ENCODE measurements around the gene ASTN1.

ASTN1 gene

DNA sequence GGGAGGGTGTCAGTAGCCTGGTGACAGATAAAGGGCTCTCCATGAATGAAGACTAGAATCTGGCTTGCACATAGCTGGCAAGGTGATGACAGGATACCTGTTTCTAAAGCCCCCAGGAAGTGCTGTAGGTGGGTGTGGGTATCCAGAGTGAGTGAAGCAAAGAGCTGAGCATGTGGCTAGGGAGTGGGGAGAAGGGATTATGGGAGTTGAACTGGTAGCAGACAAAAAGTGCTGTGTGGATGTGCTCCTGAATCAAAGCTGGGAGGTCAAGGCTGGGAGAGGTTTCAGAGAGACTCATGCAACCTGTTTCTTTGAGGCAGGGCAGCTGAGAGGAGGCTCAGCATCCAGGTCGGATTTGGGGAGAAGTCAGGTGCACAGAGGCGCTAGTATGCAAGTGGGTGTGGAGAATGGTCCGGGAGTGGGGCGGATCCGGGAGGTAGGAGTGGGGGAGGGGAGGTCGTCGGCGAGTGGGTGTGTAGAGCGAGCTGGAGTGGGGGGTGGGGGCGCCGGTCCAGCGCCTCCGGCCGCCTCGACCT lies 600 bp downstream of the ASTN1 start:
- DNase-seq (ENCODE audit: low spot score) = no peak

DNA sequence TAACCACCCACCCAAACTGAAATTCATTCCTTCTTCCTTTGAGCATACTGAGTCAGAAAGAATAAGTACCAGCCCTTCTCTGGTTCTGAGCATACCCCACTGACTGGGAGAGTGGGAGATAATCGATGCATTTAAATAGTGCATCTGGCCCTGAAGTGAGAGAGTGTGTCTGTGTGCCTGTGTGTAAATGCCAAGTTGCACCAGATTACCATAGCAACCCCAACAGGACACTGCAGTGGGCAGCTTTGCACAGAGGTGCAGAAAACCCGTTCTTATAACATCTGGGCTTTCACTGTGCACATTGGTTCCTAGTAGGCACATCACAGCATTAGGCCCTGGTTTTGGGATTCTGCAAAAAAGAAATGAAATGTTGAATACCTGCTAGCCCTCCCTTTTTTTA lies 2.3 kb downstream of the ASTN1 start:
- DNase-seq (ENCODE audit: low spot score) = no peak

DNA sequence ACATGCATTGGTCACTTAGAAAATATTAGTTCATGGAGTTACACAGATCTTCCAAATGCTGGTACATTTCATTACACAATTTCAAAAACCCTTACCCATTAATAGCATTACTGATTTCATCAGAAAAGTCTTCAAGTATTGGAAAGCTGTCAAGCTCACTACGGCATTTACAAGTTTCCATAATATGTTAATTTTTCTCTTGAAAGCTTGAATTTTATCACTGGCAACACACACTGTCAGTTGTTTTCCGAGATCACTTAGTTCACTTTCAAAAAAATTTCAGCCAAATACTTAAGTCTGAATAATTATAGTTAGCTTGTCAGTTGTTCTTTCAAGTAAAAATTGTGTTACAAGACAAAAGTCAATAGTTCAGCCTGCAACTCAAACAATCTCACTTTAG lies 18.0 kb downstream of the ASTN1 start:
- no peak for DNase-seq (ENCODE audit: low spot score)

GRCh38 chr1:177145106-177146070 lies 19.1 kb downstream of the ASTN1 start:
- DNase-seq (ENCODE audit: low spot score) = no peak

GRCh38 chr1:177142791-177143271 lies 21.7 kb downstream of the ASTN1 start:
- DNase-seq (ENCODE audit: low spot score) = no peak

GRCh38 chr1:177142010-177142409 lies 22.5 kb downstream of the ASTN1 start:
- no peak for DNase-seq (ENCODE audit: low spot score)

GRCh38 chr1:177138347-177138746 lies 26.2 kb downstream of the ASTN1 start:
- DNase-seq (ENCODE audit: low spot score) = no peak

DNA sequence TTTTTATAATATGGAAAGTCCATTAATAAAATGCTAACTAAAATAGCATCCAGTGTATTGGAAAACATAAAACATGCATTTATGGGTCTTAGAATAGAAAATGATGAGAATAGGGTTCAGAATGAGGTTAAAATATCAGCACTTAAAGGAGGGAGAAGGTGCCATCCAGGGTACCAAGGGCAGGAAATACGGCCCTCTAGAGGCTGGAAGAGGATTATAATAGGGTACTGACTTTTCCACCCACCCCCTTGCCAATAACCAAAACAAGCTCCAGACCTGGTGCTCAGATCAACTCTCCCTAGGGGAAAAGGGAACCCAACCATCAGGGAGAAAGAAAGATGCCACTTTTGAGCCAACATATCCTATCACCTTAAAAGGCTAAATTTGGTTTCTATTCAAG lies 26.7 kb downstream of the ASTN1 start:
- no peak for DNase-seq (ENCODE audit: low spot score)

GRCh38 chr1:177135250-177135649 lies 29.3 kb downstream of the ASTN1 start:
- no peak for DNase-seq (ENCODE audit: low spot score)

DNA sequence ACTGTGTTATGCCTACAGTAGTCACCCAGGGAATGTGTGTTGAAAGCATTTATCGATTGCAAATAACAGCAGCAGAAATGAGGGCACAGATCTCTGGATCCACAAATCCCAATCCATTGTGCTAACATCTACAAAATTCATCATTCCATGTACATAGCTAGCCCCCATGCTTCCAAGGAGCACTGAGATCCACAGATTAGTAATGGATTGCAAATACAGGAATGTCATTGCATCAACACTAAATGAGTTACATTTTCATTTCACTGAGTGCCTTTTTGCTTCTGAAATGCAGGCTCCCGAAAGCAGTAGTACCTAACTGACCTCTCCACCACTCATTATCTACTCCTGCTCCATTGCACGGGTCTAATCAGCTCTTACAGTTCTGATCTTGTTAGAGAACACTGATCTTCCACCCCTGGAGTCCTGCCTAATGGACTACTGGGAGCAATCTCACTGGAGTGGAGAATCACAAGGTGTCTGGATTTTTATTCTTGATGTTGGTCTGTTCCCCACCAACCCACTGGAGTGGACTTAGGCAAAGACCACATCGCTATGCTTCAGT lies 30.5 kb downstream of the ASTN1 start:
- DNase-seq (ENCODE audit: low spot score) = no peak

DNA sequence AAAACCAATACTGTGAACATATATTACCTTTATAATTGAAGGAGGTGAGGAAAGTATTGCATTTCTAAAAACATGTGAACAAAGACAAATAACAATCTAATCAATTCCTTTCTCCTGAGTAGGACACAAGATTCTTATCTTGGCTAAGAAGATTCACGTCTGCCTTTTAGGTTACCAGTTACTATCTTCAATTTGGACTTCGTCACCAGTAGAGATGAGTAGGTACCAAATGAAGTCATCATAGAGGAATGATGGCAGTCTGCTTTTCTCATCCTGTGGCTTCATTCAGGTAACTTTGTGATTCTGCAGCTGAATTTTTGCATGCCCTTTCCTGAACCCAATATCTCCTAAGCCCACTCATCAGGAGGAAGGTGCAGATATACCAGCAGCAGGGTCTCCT lies 32.4 kb downstream of the ASTN1 start:
- no peak for DNase-seq (ENCODE audit: low spot score)

- DNase-seq (ENCODE audit: low spot score) = no peak
These were observed 32.8 kb downstream of the ASTN1 start for GRCh38 chr1:177131723-177132122.

DNA sequence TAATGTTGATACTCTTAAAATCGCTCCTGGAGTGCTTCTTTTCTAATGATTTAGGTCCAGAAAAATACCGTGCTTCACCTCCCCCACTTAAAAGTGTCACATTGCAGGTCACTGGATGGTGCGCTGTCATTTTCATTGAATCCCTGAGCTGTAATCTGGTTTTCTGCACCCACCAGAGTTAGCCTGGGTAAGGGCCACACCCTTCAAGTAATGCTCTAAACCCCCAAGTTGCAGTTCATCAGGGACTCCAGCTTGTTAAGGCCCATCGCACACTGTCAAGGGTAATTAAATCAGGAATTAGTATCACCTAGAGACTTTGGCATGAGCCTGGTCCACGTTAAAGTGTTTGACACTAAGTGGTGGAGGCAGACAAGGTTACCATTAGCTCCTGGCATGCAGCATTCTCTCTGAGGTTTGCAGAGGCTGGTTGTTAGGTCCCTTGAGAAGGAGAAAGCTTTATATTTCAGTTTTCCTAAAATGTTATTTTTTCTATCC lies 34.0 kb downstream of the ASTN1 start:
- DNase-seq (ENCODE audit: low spot score) = no peak

- no peak for DNase-seq (ENCODE audit: low spot score)
These were observed 35.7 kb downstream of the ASTN1 start for GRCh38 chr1:177128665-177129281.

- DNase-seq (ENCODE audit: low spot score) = no peak
These were observed 38.2 kb downstream of the ASTN1 start for GRCh38 chr1:177126267-177126666.

DNA sequence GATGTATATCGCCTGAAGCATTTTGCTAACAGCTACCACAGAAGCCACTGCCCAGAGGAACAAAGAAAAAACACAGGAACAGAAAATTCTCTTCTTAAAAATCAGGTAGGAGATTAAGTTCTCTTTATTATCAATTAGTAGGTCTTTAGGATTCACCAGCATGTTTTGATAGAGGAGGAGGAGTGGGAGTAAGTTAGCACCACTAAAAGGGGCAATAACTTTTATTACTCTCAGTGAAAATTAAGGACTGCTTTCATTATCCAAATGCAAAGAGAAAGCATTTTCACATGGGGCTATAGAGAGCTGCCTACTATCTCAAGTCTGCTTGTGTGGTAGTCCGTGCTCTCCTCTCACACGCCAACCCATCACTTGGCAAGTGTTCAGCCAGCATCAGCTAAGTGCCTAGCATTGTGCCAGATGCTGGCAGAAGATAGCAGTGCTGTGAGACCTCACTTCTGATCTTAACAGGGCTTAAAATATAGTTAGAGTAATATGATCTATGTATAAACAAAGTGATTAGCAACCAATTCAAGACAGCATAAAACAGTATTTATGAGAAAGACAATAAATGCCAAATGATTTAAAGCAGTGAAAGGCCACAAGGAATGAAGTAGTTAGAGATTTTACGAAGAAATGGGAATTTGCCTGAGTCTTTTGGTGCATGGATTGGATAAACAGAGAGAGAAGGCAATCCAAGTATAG lies 39.8 kb downstream of the ASTN1 start:
- DNase-seq (ENCODE audit: low spot score) = no peak

DNA sequence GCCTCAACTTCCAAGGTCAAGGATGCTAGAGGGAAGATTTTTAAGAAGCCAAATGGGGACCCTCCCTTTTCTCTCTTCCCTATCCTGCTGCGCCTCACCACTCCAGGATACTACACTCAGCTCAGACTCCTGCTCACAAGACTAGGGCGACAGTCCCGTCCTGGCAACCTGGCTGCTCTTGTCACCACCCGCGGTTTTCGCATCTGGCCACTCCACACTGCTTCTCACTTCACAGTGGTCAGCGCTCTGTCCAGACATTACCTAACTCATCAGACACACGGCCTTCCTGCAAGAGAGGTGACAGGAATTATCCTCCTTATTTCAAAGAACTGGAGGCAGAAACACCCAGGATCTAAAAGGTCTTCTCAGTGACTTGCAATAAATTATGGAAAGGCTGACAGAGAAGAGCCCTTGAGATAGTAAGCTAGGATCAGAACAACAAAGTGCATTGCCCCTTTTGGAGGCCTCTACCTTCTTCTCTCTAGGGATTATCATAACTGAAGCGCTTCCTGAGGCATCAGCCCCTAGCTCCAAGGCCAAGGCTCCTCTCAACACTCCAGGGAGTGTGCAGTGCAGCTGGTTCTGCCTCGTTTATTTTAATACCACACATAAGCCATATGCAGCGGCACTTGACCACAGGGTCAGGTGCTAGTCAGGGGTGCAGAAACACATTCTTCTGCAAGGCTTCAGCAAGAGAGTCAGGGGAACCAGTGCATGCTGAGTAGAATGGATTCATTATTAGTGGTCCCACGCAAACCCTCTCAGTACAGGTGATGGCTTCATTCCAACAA lies 41.9 kb downstream of the ASTN1 start:
- no peak for DNase-seq (ENCODE audit: low spot score)

GRCh38 chr1:177119311-177119710 lies 45.2 kb downstream of the ASTN1 start:
- no peak for DNase-seq (ENCODE audit: low spot score)

DNA sequence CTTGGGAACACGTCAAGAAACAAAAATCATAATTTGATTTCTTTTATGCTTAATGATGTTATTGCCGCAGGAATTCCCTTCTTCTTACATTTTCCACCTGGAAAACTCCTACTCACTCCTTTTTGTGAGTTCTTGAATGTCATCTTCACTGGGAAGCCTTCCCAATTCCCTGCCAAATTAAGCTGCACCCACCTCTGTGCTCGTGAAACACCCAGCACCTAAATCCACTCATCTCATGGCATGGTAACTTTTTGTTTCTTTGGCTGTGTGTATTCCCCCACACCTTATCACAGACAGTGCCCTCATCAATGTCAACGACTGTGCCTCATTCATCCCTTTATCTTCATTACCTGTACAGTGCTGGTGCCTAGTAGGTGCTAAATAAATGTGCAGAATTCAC lies 45.6 kb downstream of the ASTN1 start:
- DNase-seq (ENCODE audit: low spot score) = no peak

DNA sequence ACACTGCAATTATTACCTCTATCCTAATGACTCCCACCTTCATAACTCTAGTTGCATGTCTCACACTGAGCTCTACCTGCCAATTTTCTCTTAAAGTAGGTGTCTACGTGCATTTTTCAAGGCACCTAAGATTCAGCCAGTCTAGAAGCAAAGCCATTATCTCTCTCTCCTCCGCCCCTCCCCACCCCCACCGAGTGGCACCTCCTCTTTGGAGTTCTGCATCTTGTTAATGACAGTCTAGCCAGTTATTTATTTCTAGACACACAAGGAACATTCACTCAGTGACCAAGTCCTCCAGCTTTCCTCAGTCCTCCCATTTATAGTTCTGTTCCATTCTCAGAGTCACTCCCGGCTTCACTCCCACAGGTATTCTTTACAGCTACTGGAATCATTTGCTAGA lies 47.6 kb downstream of the ASTN1 start:
- no peak for DNase-seq (ENCODE audit: low spot score)

Data from kidney capillary endothelial cell (primary cell).